Psoas muscle (tissue), 8 donors: ENCODE results near the gene CUL1. TPM values are rescaled to one million over a fixed set of nuclear protein-coding genes. Genes with fewer than 3 reads are reported as not detected.
A peak's percentile ranks its signal among the peaks of the same experiment; 100 is the strongest.

Experiments used
- ATAC-seq, 4 donors: fragments of 200-7000 bp; cut with Tn5 transposase; one replicate each; pipeline ENCODE4 v1.9.1; 2020; ENCODE audit warnings: moderate library complexity in 3 of 4, mild to moderate bottlenecking in 2 of 4
- DNase-seq, 2 donors: peaks; one replicate each; pipeline ENCODE4 v3.0.0-alpha.2; 2020
- H3K27ac ChIP-seq: fragments of 200-600 bp; one replicate; pipeline ENCODE4 v1.8.0; 2022
- H3K27me3 ChIP-seq, 3 donors: fragments of 200-600 bp in 1 of 3; one replicate each; pipeline versions ENCODE4 v1.6.1 to v1.8.0; 2013 to 2022; ENCODE audit warnings: low read length in 2 of 3, mild to moderate bottlenecking in 2 of 3, moderate library complexity in 1 of 3; ENCODE audit not compliant: insufficient read depth in 3 of 3
- H3K36me3 ChIP-seq, 2 donors: fragments of 200-600 bp in 1 of 2; one replicate each; pipeline versions ENCODE4 v1.6.1 to v1.8.0; 2013 to 2022; ENCODE audit warnings: low read depth in 1 of 2, mild to moderate bottlenecking in 1 of 2, moderate library complexity in 1 of 2; ENCODE audit not compliant: insufficient read depth in 1 of 2
- H3K4me1 ChIP-seq: fragments of 200-600 bp; one replicate; pipeline ENCODE4 v1.8.0; 2022
- H3K4me3 ChIP-seq: fragments of 200-600 bp; one replicate; pipeline ENCODE4 v1.8.0; 2022; ENCODE audit warnings: mild to moderate bottlenecking
- H3K9me3 ChIP-seq: fragments of 200-600 bp; one replicate; pipeline ENCODE4 v1.8.0; 2022
- WGBS, 3 donors: extraction: QIAGEN DNeasy Blood & Tissue Kit; methylation state at CpG; one replicate each; pipeline versions ENCODE4 v1.1.6 to v1.1.7; 2013; 5-methylcytosine and 5-hydroxymethylcytosine counted together
- intact Hi-C, 2 donors: fragments of 100-400 bp; cut with DNase I; formaldehyde crosslinking; loops; one replicate each; pipeline versions ENCODE4 v1.11.0 to v1.14.2; 2022
- polyA plus RNA-seq, 3 donors: library from polyadenylated mRNA; stranded (reverse); fragments of 200-250 nt; gene quantifications; one replicate each; pipeline ENCODE4 v1.2.3, GENCODE V29; 2013
- total RNA-seq, 4 donors: library from RNA; stranded (reverse); fragmentation: NEBNext Ultra II Directional in 2 of 4; extraction: Animal tissue kit (Norgen Biotek cat#: 25700) in 2 of 4; gene quantifications; one replicate each; pipeline versions ENCODE4 v1.2.1 to v1.2.4, GENCODE V29; 2021 to 2023
- TF ChIP-seq, protein P1 (sequence below): fragments of 200-600 bp; IDR thresholded peaks from one replicate; pipeline ENCODE4 v1.8.0; 2022; ENCODE audit warnings: antibody characterized with exemption
- donor health status: healthy with polysubstance abuse.
- donor health status: DM: no; HTN: no; CAD: no; lungs with moderate emphysema.
- donor health status: Bipolar disorder and iron deficiency.
- donor health status: healthy.
- donor health status: DM: yes; HTN: yes; CAD: no.
- donor health status: DM: no; HTN: no; CAD: no.
- donor health status: DM: no; HTN: no; CAD: no.
- donor health status: DM: yes; HTN: yes; CAD: no.

The CUL1 gene
- total and polyA plus RNA-seq, 7 donors, result 65.1 to 149 (median 86.5) TPM

DNA sequence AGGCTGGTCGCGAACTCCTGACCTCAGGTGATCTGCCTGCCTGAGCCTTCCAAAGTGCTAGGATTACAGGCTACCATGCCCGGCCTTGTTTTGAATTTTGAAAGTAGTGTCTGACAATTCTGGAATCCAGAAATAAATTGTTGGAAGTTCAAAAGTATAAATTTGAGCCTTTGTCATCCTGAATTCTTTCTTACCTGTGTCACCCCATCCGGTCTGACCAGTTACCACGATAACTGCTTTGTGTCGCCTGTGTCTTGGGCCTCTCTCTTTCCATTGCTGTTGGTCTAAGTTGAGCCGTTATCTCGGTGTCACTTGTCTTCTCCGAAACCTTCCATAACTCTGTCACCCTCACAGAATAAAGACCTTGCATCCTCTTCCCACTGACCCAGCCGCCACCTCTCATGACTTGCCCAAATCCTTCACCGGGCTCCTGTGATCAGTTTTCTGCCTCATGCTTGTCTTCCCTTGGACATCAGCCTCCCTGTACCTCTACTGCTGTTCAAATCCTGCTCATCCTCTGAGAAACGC lies 18.6 kb downstream of the CUL1 start:
- H3K4me1 ChIP-seq, result peaks cover 79% of the 10 kb centered on the region
- peak overlapping the region; percentile 58 for H3K27ac ChIP-seq
- DNase-seq, result no peak
- intact Hi-C loops, result no loop called here
- no peak overlapping the region for H3K4me3 ChIP-seq
- no peaks in the 10 kb centered on the region for H3K27me3 ChIP-seq
- H3K9me3 ChIP-seq, result no peaks in the 10 kb centered on the region
- TF ChIP-seq, protein P1, sequence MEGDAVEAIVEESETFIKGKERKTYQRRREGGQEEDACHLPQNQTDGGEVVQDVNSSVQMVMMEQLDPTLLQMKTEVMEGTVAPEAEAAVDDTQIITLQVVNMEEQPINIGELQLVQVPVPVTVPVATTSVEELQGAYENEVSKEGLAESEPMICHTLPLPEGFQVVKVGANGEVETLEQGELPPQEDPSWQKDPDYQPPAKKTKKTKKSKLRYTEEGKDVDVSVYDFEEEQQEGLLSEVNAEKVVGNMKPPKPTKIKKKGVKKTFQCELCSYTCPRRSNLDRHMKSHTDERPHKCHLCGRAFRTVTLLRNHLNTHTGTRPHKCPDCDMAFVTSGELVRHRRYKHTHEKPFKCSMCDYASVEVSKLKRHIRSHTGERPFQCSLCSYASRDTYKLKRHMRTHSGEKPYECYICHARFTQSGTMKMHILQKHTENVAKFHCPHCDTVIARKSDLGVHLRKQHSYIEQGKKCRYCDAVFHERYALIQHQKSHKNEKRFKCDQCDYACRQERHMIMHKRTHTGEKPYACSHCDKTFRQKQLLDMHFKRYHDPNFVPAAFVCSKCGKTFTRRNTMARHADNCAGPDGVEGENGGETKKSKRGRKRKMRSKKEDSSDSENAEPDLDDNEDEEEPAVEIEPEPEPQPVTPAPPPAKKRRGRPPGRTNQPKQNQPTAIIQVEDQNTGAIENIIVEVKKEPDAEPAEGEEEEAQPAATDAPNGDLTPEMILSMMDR, result no peak
- peak; percentile 27 to 54 (median 30) for ATAC-seq
- H3K36me3 ChIP-seq, result no peaks in the 10 kb centered on the region
- WGBS, 3 donors, result 36 to 64% (median 38%) methylated on average over 12 of the region's 12 CpGs

DNA sequence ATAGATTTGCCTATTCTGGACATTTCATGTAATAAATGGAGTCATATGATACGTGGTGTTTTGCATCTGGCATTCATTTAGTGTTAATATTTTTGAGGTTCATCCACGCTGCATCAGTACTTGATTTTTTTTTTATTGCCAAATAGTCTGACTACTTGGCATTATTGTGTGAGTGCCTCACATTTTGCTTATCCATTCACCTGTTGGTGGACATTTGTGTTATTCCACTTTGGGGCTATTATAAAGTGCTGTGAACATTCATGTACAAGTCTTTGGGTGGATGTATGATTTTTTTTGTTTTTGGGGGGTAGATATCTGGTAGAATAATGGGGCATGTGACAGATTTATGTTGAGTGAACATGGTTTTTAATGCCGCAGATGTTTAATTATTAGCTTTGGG lies 19.7 kb downstream of the CUL1 start:
- H3K4me3 ChIP-seq, result no peak overlapping the region
- no peaks in the 10 kb centered on the region for H3K36me3 ChIP-seq
- TF ChIP-seq, protein P1, result no peak
- ATAC-seq (no peak), DNase-seq (no peak)
- H3K27me3 ChIP-seq, result no peaks in the 10 kb centered on the region
- no peaks in the 10 kb centered on the region for H3K9me3 ChIP-seq
- WGBS, 3 donors, result 61 to 70% (median 63%) methylated on average over 3 of the region's 3 CpGs
- no peak overlapping the region for H3K27ac ChIP-seq
- intact Hi-C loops, result no loop called here
- H3K4me1 ChIP-seq, result peaks cover 77% of the 10 kb centered on the region

DNA sequence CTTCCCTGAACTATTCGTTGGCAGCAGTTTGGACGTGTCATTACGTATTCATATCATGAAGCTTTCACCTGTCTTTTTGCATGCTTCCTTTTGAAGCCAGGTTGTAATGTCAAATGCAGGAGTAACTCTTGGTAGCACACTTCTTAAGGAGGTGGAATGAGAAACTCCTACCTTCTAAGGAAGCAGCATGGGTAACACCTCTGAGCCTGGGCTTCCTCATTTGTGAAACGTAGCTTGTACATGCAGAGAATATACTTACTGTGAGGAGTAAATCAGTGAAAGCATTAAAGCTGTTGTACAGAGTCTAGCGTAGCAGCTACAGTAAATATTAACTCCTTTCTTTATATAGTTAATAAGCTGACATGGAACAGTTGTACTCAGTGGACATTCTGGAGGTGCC lies 21.1 kb downstream of the CUL1 start:
- Histone ChIP-seq H3K27me3 (no peaks in the 10 kb centered on the region), H3K36me3 (no peaks in the 10 kb centered on the region), H3K4me1 (peaks cover 76% of the 10 kb centered on the region), H3K27ac (no peak overlapping the region), H3K9me3 (no peaks in the 10 kb centered on the region), H3K4me3 (no peak overlapping the region)
- intact Hi-C loops, result no loop called here
- 51 to 83% (median 52%) methylated on average over 5 of the region's 5 CpGs for WGBS, 3 donors
- TF ChIP-seq, protein P1, result no peak
- no peak for DNase-seq
- ATAC-seq, result no peak

DNA sequence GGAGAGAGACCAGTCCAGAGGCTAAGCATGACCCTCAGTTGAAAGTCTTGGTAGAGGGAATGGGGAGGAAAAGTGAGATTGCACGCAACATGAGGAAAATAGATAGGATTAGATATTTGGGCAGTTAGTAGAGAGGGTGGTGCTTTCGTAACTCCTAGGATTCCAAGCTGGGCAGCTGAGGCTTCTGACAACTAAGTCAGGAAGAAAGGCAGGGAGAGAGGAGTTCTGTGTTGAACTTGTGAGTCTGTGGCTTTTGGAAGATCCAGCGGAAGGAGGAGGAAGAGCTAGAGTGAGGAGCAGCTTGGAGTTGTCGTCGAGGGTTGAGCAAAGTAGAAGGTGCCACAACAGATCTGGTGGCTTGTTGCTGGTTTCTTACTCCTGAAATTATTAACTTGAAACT lies 21.8 kb downstream of the CUL1 start:
- H3K27ac ChIP-seq, result no peak overlapping the region
- ATAC-seq (no peak), DNase-seq (no peak)
- H3K36me3 ChIP-seq, result no peaks in the 10 kb centered on the region
- peaks cover 80% of the 10 kb centered on the region for H3K4me1 ChIP-seq
- TF ChIP-seq, protein P1, result no peak
- H3K27me3 ChIP-seq, result no peaks in the 10 kb centered on the region
- no peak overlapping the region for H3K4me3 ChIP-seq
- intact Hi-C loops, result no loop called here
- WGBS, 3 donors, result 54 to 77% (median 58%) methylated on average over 5 of the region's 5 CpGs
- H3K9me3 ChIP-seq, result no peaks in the 10 kb centered on the region

DNA sequence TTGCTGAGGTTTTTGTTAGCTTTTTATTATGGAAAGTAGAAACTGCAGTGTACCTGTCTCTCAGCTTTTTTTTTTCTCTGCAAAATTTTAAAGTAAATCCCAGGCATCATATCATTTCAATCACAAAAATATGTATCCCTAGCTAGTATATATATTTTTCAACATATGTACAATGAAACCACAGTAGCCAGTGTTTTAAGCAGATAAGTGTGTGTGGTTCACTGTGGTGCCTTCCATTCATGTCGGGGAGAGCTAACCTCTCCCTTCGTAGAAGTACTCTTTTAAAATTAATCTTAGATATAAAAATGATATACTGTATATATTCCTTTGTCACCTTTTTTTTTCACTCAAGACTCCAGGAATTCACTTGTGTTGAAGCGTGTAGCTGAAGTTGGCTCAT lies 22.7 kb downstream of the CUL1 start:
- Histone ChIP-seq H3K4me1 (peaks cover 86% of the 10 kb centered on the region), H3K9me3 (no peaks in the 10 kb centered on the region), H3K4me3 (no peak overlapping the region), H3K27ac (peak overlapping the region; percentile 24), H3K36me3 (no peaks in the 10 kb centered on the region), H3K27me3 (no peaks in the 10 kb centered on the region)
- no peak for ATAC-seq
- intact Hi-C loops, result no loop called here
- 80 to 94% (median 80%) methylated on average over 3 of the region's 3 CpGs for WGBS, 3 donors
- TF ChIP-seq, protein P1, result no peak
- no peak for DNase-seq
